Stomach (tissue), 9 donors: ENCODE measurements around the gene MAP1LC3B. TPM values are rescaled to one million over a fixed set of nuclear protein-coding genes. Genes with fewer than 3 reads are reported as not detected.
"Not testable (repeated sequence)": the region's sequence is repeated elsewhere in the genome, so short reads cannot be mapped to it uniquely, and the experiment has no call there.

Source experiments
- DNase-seq, 2 donors: peaks; one replicate each; pipeline versions ENCODE4 v3.0.0 to v3.0.0-alpha.2; 2013 to 2019
- H3K27ac ChIP-seq, 5 donors: fragments of 200-600 bp in 4 of 5; sonication (generic) in 4 of 5; one replicate each; pipeline ENCODE4 v1.5.1; 2013 to 2019; ENCODE audit warnings: mild to moderate bottlenecking in 1 of 5, moderate library complexity in 1 of 5
- H3K27me3 ChIP-seq, 3 donors: fragments of 200-600 bp; sonication (generic); one replicate each; pipeline ENCODE4 v1.5.1; 2017 to 2019; ENCODE audit warnings: mixed run types in 1 of 3
- H3K36me3 ChIP-seq, 4 donors: fragments of 200-600 bp; sonication (generic); 1 replicate in 3 of 4; 2 replicates in 1 of 4; pipeline ENCODE4 v1.5.1; 2016 to 2019
- H3K4me1 ChIP-seq, 4 donors: fragments of 200-600 bp; sonication (generic); one replicate each; pipeline ENCODE4 v1.5.1; 2016 to 2019
- H3K4me3 ChIP-seq, 4 donors: fragments of 200-600 bp; sonication (generic) in 3 of 4; one replicate each; pipeline ENCODE4 v1.5.1; 2016 to 2019; ENCODE audit warnings: mild to moderate bottlenecking in 1 of 4
- H3K9me3 ChIP-seq, 4 donors: fragments of 200-600 bp; sonication (generic); one replicate each; pipeline ENCODE4 v1.5.1; 2016 to 2019
- CTCF ChIP-seq, 7 experiments: fragments of 450-650 bp in 4 of 7; fragments of 200-600 bp in 3 of 7; sonication (generic) in 3 of 7; IDR thresholded peaks; one replicate each; pipeline ENCODE4 v1.5.1; 2016 to 2019; ENCODE audit warnings: antibody characterized with exemption in 7 of 7, control low read depth in 2 of 7, mild to moderate bottlenecking in 1 of 7
- EP300 ChIP-seq: sonication (generic); formaldehyde crosslinking; IDR thresholded peaks from one replicate; pipeline ENCODE4 v1.6.1; 2017; ENCODE audit warnings: antibody characterized with exemption
- POLR2A ChIP-seq, 4 donors: fragments of 450-650 bp; IDR thresholded peaks; one replicate each; pipeline ENCODE4 v1.6.1; 2016; ENCODE audit warnings: antibody characterized with exemption in 4 of 4, control low read depth in 2 of 4, mild to moderate bottlenecking in 1 of 4, moderate library complexity in 1 of 4
- POLR2AphosphoS5 ChIP-seq, 3 donors: sonication (generic); formaldehyde crosslinking; IDR thresholded peaks; one replicate each; pipeline ENCODE4 v1.6.1; 2016; ENCODE audit warnings: antibody characterized with exemption in 3 of 3
- WGBS, 5 donors: extraction: QIAGEN DNeasy Blood & Tissue Kit in 3 of 5; methylation state at CpG; one replicate each; pipeline versions ENCODE4 v1.1.5 to v1.1.7; 2013 to 2018; 5-methylcytosine and 5-hydroxymethylcytosine counted together
- intact Hi-C: fragments of 100-400 bp; cut with DNase I; formaldehyde crosslinking; loops from one replicate; pipeline ENCODE4 v1.15.1; 2023; ENCODE audit warnings: low total_unique reads
- polyA plus RNA-seq, 3 donors: library from polyadenylated mRNA; stranded (reverse); fragments of 200-250 nt; gene quantifications; one replicate each; pipeline ENCODE4 v1.2.3, GENCODE V29; 2013
- total RNA-seq, 5 donors: library from RNA; depleted of rRNA; stranded (reverse); fragments of >200 nt; gene quantifications; one replicate each; pipeline versions ENCODE4 v1.1.0 to v1.2.3, GENCODE V29; 2014 to 2016
- donor health status: healthy with polysubstance abuse.
- donor health status: Bipolar disorder and iron deficiency.
- donor health status: healthy.

MAP1LC3B gene
- total and polyA plus RNA-seq, 8 donors: 24.6 to 111 (median 50.1) TPM

GRCh38 chr16:87359121-87359520, 33.0 kb upstream of the MAP1LC3B start:
- no peak for DNase-seq
- TF ChIP-seq POLR2AphosphoS5 (IDR thresholded peaks at IDR 0.05) (no peak), POLR2A (IDR thresholded peaks at IDR 0.05) (no peak), CTCF (IDR thresholded peaks at IDR 0.05) (no peak), EP300 (no peak)
- no peaks in the 10 kb centered on the region for H3K9me3 ChIP-seq
- intact Hi-C loops: no loop called here
- H3K27me3 ChIP-seq: no peaks in the 10 kb centered on the region
- peaks cover 32 to 75% (median 67%) of the 10 kb centered on the region in 4 donors for H3K36me3 ChIP-seq
- 91 to 95% (median 93%) methylated on average over 7 of the region's 7 CpGs for WGBS, 5 donors
- no peak overlapping the region for H3K4me3 ChIP-seq
- peaks cover 9 to 16% (median 14%) of the 10 kb centered on the region in 4 donors for H3K4me1 ChIP-seq
- H3K27ac ChIP-seq: no peak overlapping the region

- 95 to 97% (median 97%) methylated on average over 15 to 16 of the region's 16 CpGs for WGBS, 5 donors
- TF ChIP-seq POLR2A (IDR thresholded peaks at IDR 0.05): no peak
- no peak for TF ChIP-seq EP300
- no peak for TF ChIP-seq POLR2AphosphoS5 (IDR thresholded peaks at IDR 0.05)
- no peak for TF ChIP-seq CTCF (IDR thresholded peaks at IDR 0.05)
- peaks cover 32 to 73% (median 61%) of the 10 kb centered on the region in 4 donors for H3K36me3 ChIP-seq
Observed at GRCh38 chr16:87360862-87361610, 31.1 kb upstream of the MAP1LC3B start.

GRCh38 chr16:87361916-87362619, 30.1 kb upstream of the MAP1LC3B start:
- 94 to 98% (median 97%) methylated on average over 7 to 8 of the region's 8 CpGs for WGBS, 5 donors
- H3K4me1 ChIP-seq: peaks cover 30 to 45% (median 39%) of the 10 kb centered on the region in 4 donors

More at GRCh38 chr16:87360862-87361610, 31.1 kb upstream of the MAP1LC3B start:
- Histone ChIP-seq H3K4me3 (no peak overlapping the region), H3K27ac (no peak overlapping the region), H3K9me3 (no peaks in the 10 kb centered on the region), H3K4me1 (peaks cover 21 to 34% (median 30%) of the 10 kb centered on the region in 4 donors), H3K27me3 (no peaks in the 10 kb centered on the region)
- intact Hi-C loops: no loop called here
- DNase-seq: no peak

GRCh38 chr16:87362828-87363559, 29.1 kb upstream of the MAP1LC3B start:
- WGBS, 5 donors: 92 to 94% (median 93%) methylated on average over 12 to 13 of the region's 13 CpGs
- H3K9me3 ChIP-seq, H3K27me3 ChIP-seq, DNase-seq, H3K4me3 ChIP-seq, intact Hi-C loops: not testable (repeated sequence)
- Histone ChIP-seq H3K27ac (peak overlapping the region in 4 of 5 donors; percentile 42 to 71 (median 62)), H3K36me3 (peaks cover 34 to 58% (median 53%) of the 10 kb centered on the region in 4 donors), H3K4me1 (peaks cover 34 to 52% (median 44%) of the 10 kb centered on the region in 4 donors)

More at GRCh38 chr16:87361916-87362619, 30.1 kb upstream of the MAP1LC3B start:
- TF ChIP-seq POLR2AphosphoS5 (IDR thresholded peaks at IDR 0.05): no peak
- no peak for TF ChIP-seq POLR2A (IDR thresholded peaks at IDR 0.05)
- TF ChIP-seq EP300: no peak
- no peak for TF ChIP-seq CTCF (IDR thresholded peaks at IDR 0.05)
- Histone ChIP-seq H3K36me3 (peaks cover 29 to 64% (median 60%) of the 10 kb centered on the region in 4 donors), H3K27me3 (no peaks in the 10 kb centered on the region), H3K27ac (peak overlapping the region in 1 of 5 donors; percentile 11), H3K9me3 (no peaks in the 10 kb centered on the region), H3K4me3 (no peak overlapping the region)
- intact Hi-C loops: no loop called here
- no peak for DNase-seq
